Lower leg skin (tissue), 3 donors: ENCODE results near the gene SLC9A9.

Experiments used
- CTCF ChIP-seq, 3 donors: fragments of 450-650 bp; IDR thresholded peaks; one replicate each; pipeline ENCODE4 v1.5.1; 2016; ENCODE audit warnings: antibody characterized with exemption in 3 of 3, mild to moderate bottlenecking in 3 of 3, moderate library complexity in 2 of 3
- POLR2A ChIP-seq, 2 donors: fragments of 450-650 bp; IDR thresholded peaks; one replicate each; pipeline ENCODE4 v1.6.1; 2016 to 2017; ENCODE audit warnings: antibody characterized with exemption in 2 of 2, mild to moderate bottlenecking in 1 of 2, moderate library complexity in 1 of 2

GRCh38 chr3:143277531-143277930 is 570.7 kb downstream of the SLC9A9 start:
- TF ChIP-seq POLR2A (IDR thresholded peaks at IDR 0.05) (no peak), CTCF (IDR thresholded peaks at IDR 0.05) (no peak)
